Activated CD4-positive, alpha-beta T cell treated with anti-CD3 and anti-CD28 coated beads for 48 hours (primary cell): ENCODE measurements around the gene AK5.
"Not testable (repeated sequence)": the region's sequence is repeated elsewhere in the genome, so short reads cannot be mapped to it uniquely, and the experiment has no call there.

Source experiments
- DNase-seq: peaks from one replicate; pipeline ENCODE4 v3.0.0-alpha.2; 2020

AK5 gene

DNA sequence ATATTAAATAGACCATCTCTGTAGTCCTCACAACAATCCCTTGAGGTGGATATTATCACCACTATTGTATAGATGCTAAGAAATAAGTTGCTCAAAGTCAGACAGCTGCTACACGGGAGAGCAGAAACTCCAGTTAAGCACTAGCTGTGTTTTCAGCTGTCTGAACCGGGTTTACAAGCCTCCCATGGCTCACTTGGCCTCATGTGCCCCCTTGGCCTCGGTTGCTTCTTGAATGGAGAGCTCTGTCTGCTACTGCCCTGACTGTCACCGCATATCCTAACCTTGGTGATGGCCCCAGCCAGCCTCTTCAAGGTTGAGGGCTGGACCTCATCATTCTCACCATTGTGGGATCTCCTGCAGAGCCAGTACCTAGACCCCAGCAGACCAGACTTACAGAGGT, 123.4 kb downstream of the AK5 start:
- no peak for DNase-seq

DNA sequence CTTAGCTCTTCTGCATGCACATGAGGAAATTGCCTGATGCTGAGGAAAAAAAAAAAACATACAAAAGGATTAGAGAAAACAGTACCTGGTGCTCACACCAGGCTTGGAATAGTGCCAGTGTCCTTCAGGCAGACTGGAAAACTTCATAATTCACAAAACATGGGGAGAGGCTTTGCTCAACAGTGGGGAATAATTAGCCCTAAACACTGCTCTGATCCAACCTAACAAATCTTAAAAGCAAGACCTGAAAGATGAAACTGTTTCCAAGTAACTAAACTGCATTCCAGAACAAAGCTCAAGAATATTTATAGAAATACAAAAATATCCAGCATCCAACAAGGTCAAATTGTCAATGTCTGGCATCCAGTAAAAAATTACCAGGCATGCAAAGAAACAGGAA, 124.8 kb downstream of the AK5 start:
- DNase-seq = no peak

DNA sequence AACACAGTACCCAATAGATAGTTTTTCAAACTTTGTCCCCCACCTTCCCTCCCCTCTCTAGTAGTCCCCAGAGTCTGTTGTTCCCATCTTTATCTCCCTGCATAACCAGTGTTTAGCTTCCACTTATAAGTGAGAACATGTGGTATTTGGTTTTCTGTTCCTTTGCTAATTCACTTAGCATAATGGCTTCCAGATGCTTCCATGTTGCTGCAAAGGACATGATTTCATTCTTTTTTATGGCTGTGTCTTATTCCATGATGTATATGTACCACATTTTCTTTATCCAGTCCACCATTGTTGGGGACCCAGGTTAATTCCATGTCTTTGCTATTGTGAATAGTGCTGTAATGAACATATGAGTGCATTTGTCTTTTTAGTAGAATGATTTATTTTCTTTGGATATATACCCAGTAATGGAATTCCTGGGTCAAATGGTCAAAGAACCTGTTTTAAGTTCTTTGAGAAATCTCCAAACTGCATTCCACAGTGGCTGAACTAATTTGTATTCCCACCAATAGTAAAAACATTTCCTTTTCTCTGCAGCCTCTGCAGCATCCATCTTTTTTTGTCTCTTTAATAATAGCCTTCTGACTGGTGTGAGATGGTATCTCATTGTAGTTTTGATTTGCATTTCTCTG, 126.0 kb downstream of the AK5 start:
- DNase-seq = no peak

DNA sequence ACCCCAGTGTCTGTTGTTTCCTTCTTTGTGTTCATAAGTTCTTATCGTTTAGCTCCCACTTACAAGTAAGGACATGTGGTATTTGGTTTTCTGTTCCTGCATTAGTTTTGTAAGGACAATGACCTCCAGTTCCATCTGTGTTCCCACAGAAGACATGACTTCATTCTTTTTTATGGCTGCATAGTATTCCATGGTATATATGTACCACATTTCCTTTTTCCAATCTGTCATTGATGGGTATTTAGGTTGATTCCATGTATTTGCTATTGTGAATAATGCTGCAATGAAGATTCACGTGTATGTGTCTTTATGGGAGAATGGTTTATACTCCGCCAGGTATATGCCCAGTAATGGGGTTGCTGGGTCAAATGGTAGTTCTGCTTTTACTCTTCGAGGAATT, 127.1 kb downstream of the AK5 start:
- DNase-seq = not testable (repeated sequence)

DNA sequence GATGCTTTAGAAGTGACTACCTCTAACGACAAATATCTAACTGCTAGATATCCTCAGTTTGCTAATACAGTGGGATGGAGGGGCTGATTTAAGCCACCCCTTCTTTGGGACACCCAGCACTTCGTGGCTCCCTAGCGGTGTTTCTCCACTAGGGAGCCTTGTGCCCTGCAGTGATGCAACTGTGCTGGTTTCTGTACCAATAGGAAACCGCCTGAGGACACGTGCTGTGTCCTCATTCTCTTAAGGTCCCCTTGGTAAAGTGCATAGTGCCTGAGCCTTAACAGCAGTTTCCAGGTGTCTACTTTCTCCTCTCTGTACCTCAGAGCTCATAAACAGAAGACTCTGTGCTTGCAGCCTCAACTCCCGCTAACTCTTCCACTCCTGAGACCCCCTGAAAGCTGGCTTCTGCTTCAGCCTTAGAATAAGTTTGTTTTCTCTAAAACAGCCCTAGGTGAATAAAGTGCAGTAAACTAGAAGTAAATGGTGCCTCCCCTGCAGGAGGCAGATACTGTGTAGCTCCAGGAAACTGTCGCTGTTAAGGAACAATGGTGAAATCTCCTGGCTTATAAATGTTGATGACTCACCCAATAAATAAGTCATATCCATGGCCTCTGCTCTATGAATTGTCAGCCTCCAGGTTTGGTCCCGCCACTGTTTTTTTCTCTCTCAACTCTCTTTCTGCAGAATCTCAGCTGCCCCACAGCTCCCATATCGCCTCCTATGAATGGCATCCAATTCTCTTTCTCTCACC, 130.4 kb downstream of the AK5 start:
- DNase-seq = no peak

DNA sequence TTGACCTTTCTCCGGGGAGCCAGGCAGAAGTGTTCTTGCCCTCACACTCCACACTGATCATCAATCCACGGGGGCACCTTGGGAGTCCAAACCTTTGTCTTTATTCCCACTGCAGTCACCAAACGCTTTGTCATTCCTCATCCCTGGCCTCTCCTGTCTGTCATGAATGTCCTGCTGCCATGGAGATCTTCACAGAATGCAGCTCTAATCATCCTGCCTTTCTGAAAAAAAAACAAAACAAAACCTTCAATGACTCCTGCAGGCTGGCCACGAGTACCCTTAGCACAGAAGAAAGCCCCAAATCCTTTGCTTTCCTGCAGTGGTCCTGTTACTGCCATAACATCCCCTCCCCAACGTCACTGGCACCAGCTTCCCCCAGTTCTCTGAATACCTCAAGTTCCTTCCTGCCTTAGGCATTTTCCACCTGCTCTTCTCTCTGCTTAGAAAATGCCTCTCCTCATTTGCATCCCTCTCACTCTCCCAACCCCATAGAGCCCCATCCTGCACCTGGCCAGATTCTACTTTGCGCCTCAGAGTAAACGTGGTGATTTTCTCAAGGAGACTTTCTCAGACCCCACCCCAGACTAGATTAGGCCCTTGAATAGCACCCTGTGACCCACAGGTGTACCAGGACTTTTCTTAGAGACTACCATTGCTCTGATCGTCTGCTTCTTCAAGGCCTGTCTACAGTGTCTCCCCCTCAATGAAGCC, 131.2 kb downstream of the AK5 start:
- DNase-seq = no peak

DNA sequence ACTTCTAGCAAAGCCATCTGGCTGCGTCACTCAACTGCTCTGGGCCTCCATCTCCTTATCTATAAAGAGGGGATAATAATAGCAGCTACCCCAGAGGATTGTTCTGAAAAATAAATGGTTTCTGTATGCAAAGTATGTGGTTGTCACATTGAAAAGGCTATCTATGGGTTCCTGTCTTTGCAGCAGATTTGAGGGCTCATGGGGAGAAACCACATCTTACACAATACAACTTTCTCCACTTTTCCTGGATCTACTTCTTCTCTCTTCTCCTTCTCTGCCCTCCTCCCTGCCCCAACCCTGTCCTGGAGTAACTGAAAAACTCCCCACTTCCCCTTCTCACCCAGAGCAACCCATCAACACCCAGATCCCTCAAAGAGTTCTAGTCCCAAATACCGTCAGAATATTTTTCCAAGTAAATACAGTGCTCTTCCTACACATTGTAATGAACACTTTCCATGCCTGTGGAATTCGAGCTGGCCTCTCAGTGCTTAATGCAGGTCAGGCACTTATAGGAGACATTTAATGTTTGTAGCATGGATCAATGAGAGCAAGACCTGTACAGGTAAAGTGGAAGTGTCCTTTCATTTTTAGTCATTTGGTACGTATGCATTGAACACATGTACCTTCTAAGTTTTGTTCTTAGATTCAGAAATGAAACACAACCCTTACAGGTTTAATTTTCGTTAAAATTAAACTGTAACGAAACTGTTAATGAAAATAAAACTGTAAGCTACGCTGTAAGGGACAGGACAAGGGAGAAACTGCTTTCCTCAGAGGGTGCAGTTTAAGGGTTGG, 131.9 kb downstream of the AK5 start:
- no peak for DNase-seq

DNA sequence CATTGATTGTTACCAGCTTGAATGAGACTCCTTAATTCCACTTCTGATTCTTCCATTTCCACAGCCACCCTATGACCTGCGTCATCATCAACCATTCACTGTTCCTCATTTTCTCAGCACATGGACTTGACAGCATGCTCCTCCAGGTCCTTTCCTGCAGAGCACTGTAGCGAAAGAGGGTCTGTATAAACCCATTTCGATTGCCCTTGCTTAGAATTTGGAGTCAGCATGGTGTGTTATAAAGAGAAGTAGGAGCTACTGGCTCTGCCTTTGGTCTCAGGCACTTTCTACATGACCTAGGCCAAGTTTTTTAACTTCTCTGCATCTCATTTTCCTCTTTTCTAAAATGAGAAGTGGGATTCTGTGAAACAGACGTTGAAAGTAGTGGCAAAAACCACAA, 133.8 kb downstream of the AK5 start:
- no peak for DNase-seq

DNA sequence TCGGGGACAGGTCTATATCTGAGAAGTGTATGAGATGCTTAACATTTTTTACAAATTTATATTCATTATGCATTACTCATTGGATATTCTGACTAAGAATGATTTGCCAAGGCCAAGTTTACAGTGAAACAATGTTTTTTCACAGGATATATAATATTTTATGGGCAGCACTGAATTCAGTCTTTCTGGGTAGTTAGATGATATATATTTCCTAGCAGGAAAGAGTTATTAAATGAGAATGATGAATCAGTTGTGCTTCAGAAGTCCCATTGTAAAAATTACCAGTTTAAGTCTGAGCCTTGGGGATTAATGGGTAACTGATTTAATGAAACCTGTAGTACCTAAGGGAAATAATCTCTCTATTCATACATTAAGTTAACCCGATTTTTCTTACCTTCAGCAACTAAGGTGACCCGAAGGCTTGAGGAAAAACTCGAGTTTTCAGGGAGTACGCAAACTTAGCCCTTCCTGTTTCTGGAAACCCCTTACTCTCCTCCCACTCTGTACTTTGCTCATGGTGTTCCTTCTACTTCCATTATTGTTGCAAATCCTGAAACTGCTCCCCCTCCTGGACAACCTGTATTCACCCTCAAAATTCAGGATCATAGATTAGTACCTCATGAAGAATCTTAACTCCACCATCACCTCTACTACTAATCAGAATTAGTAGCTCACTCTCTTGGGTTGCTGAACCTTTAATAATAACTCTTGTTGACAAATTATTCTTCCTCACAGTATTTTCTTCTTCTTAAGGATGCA, 135.1 kb downstream of the AK5 start:
- DNase-seq = no peak

DNA sequence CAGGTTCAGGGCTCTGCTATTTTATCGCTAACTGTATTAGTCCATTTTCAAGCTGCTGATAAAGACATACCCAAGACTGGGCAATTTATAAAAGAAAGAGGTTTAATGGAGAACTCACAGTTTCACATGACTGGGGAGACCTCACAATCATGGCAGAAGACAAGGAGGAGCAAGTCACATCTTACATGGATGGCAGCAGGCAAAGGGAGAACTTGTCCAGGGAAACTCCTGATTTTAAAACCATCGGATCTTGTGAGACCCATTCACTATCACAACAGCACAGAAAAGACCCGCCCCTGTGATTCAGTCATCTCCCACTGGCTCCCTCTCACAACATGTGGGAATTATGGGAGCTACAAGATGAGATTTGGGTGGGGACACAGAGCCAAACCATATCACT, 136.2 kb downstream of the AK5 start:
- not testable (repeated sequence) for DNase-seq

DNA sequence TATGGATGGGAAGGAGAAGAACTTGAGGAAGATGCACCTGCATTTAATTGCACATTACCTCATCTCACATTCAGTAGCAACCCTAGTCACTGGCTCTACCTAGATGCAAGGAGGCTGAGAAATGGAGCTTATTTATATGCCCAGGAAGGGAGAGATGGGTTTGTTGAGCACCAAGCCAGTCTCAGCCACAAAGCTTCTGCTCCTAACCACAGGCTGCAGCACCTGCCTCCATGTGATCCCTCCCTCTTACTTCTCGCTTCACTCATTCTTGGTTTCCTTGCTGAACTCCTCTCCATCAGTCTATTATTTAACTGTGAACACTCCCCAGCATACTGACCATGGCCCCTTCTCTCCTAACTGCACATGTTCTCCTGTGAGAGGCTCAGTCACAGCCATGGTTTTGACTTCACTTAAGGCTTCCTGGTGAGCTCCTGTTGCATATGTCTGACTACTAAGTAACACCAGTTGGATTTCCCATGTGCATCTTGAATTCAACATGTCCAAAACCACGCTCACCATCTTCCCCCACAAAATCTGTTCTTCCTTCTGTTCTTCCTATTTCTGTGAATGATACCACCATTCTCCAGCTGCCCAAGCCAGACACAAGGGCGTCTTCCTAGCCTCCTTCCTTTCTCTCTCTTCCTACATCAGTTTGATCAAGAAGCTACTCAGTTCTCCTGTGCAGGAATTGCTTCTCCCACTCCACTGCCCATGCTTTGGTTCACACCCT, 139.8 kb downstream of the AK5 start:
- DNase-seq = peak; percentile 9

DNA sequence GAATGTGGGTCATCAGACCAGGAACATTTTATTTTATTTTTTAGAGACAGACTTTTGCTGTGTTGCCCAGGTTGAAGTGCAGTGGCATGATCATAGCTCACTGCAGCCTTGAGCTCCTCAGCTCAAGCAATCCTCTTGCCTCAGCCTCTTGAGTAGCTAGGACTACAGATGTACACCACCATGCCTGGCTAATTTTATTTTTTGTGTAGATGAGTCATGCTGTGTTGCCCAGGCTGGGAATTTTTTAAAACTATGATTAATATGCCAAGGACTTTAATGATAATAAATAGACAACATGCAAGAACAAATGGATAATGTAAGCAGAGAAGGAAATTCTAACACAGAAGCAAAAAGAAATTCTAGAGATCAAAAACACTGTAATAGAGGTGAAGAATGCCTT, 142.4 kb downstream of the AK5 start:
- DNase-seq = no peak

DNA sequence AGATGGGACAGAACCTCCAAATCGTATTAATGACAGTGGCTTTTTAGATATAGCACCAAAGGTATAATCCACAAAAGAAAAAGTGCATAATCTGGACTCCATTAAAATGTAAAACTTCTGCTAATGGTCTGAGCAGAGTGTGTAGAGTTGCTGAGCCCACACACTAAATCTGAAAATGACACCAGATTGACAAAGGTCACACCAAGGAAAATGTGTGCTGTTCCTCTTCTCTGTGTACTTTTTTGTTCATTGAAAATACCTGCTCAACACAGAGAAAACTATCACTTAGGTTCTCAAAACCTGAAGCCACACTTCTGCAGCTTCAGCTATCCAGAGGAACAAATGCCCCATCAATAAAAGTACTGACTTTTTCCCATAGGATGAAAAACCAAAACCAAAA, 146.2 kb downstream of the AK5 start:
- no peak for DNase-seq

DNA sequence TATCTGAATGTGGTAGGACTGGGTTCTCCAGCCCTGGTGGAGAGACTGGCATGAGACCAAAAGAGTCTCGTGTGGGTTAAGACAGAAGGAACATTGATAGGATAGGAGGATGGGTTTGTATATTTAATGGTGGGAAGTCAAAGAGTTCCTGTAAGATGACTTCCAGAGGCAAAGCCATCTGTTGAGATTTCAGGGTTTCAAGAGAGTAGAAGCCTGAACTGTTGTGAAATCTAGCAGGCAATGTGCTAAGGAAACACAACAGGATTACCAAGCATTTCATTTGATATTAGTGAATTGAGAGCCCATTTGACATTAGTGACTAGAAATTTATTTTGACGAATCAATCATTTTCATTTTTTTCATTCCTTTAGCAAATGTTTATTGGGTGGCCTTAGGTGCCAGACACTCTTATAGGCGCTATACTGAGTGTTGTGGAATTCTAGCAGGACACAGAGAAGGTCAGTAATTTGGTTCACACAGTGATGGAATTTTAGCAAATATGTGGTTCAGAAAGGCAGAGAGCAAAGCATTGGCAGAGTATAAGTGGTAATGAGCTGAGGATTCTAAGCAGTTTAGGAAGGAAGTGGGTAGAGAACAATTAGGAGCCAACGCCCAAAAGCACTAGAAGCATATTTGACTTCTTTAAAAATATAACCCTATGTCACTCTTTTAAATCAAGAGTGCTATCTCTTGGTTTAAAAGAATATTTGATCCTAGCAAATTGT, 149.3 kb downstream of the AK5 start:
- no peak for DNase-seq

DNA sequence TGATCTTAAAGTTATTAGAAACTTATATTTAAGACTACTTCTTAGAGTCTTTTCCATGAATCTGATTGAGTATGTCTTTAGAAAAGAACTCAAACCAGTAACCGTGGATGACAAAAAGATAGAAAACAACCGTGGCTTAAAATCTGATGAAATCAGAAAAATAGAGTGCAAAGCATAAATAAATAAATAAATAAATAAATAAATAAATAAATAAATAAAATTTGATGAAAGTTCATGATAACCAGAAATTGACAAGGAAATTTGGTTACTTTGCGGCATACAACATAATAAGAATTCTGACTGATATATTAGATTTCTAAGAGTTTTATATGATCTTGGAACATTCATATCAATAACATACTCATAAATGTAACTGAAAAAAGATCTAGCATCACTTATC, 152.1 kb downstream of the AK5 start:
- no peak for DNase-seq

DNA sequence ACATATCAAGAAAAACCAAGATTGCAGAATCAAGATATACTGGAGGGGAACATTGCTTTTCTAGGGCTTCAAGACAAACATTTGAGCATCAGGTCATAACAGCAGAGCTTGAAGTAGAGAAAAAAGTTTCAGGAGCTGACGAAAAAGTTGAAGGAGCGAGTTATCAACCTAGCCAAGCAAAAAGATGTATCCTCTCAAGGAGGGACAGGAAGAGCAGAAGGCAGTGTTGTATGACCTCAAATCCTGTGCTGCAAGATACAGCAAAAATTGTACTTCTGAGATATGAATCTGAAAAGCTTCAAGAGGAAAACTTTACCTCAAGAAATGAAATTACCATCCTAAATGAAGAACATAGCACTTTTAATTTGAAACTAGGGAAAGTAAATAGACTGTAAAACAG, 153.1 kb downstream of the AK5 start:
- DNase-seq = no peak

DNA sequence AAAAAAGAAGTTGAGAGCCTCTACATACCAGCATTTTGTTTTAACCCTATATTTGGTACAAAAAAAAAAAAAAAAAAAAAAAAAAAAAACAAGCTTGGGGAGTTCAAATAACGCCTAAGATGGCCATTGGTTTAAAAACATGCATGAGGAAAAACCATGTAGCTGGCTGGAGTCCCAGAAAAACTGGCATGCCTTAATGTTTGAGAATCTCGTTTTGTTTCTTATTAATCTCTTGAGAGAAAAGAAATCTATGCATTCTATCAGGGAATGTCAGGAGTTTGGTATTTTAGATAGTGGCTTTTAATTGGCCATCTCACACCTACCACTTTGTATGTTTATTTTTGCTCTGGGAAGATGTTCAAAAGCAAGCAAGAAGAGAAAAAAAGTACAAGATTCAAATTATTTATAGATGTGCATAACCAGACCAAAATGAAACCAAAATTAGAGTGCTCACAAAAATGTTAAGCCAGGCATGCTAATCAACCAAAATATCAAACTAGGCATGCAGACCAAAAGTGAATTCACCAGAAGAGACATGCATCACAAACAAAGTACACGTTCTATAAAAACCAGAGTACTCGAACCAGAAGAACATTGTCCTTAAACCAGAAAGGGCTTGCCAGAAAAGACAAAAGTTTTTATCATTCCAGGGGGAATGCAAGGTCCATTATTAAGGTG, 156.6 kb downstream of the AK5 start:
- DNase-seq = no peak

DNA sequence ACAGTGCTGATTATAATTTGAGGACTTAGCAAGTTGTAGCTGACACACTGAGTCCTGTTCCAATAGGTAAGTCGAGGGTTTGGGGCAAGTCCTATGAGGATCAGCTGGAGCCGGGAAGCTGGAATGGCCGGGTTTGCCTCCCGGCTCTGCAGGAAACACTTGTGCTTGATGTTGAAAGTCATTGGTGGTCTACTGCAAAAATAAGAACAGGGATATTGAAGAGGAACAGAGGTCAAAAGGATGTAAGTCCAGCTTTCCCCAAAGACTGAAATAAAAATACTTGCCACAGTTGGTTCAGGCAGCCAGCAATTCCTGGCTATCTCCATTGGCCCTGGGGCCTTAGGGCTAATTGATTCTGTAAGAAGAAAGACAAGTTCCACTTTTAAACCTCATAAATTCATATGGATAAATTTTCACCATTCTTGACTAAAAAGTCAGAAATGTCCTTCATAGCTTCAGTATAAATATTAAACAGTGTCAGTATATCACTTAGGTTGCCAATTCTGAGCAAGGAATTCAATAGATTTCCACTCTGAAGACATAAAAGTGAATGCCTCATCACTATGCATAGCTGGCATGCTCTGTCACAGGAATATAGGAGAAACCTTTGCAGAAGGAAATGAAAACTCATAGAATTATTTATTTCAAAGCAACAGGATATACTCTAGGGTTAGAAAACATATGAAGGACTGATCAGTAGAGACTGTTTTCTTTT, 165.2 kb downstream of the AK5 start:
- no peak for DNase-seq

DNA sequence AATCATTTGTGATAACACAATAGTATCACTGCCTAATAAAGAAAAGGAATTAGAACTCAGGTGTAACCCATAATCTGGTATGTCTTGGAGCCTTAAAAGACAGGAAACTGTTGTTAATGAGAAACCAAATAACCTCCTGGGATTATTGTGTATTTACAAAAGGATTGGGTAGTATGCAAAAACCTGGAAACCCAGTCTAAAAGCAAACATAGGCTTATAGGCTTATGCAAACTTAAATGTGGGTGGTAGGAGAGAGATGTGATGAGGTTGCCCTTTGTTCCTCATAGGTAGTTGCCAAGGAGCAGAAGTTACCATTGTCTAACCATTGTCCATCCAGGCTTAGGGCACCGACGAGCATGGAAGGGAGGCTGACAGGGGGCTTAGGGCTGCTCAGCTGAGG, 165.8 kb downstream of the AK5 start:
- DNase-seq = no peak

DNA sequence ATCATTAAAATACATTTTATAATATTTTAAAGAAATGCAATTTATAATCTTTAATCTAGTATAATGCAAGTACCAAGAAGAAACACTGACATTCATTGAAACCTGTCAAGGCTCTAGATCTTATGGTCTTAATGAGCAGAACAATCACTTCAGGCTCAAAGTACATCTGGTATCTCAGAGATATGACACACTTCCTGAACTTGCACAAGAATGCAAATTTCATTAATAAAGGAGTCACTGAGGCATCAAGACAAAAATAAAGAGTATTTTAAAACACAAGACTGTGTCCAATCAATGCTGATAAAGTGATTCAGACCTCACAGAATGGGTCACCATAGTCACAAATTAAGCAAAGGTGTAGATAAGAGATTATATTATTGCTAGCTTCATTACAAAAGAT, 178.1 kb downstream of the AK5 start:
- DNase-seq = no peak
